K562 (cell line): ENCODE data around the gene DUS3L. TPM values are rescaled to one million over a fixed set of nuclear protein-coding genes. Genes with fewer than 3 reads are reported as not detected.

Experiments
- ATAC-seq: fragments of 200-7000 bp; cut with Tn5 transposase; 3 replicates; pipeline ENCODE4 v1.9.1; 2020; ENCODE audit warnings: moderate library complexity
- BruUV-seq: library from RNA; stranded (reverse); fragments of 400-500 nt; replicated peaks from 2 replicates; lab custom pipeline; 2021; lab: Mats Ljungman, UMichigan
- CTCF ChIA-PET: fragments of 300-600 bp; formaldehyde crosslinking; extraction: SDS; loops from one replicate; lab custom pipeline; 2021; ENCODE audit warnings: low intra/inter-chr PET ratio; lab: Yijun Ruan, JAX
- POLR2A ChIA-PET: fragments of 300-600, 350-650 bp; sonication (Branson Sonifier 250); formaldehyde crosslinking; extraction: SDS; loops from one replicate; lab custom pipeline; 2021; ENCODE audit warnings: antibody characterized with exemption, inconsistent platforms; lab: Yijun Ruan, JAX
- DNase-seq, 4 experiments: peaks; one replicate each; pipeline versions ENCODE4 v3.0.0 to v3.0.0-alpha.2; 2011 to 2018; ENCODE audit warnings: low spot score in 3 of 4, mixed read lengths in 3 of 4; ENCODE audit errors: extremely low read depth in 1 of 4
- FAIRE-seq: peaks from 2 replicates; lab custom pipeline; 2011; peaks lifted over from hg19 to GRCh38; lab: Jason Lieb, UNC
- H2AFZ ChIP-seq: 2 replicates; pipeline ENCODE4 v1.6.0; 2011; ENCODE audit warnings: low read depth, low read length, control low read depth, inconsistent platforms
- H3K27ac ChIP-seq: fragments of 200-600 bp; 3 replicates; pipeline ENCODE4 v1.8.0; 2011; ENCODE audit warnings: low read depth, mild to moderate bottlenecking, control low read depth, inconsistent platforms, low read length, moderate library complexity, mixed read lengths; ENCODE audit errors: extremely low read depth
- H3K27me3 ChIP-seq, 2 experiments: fragments of 300-600 bp in 1 of 2; 2 replicates in 1 of 2; 3 replicates in 1 of 2; pipeline versions ENCODE4 v1.6.0 to v1.8.0; 2011; ENCODE audit warnings: inconsistent platforms in 2 of 2, low read length in 2 of 2, mild to moderate bottlenecking in 1 of 2, mixed read lengths in 1 of 2, moderate library complexity in 1 of 2; ENCODE audit not compliant: control insufficient read depth in 2 of 2, insufficient read depth in 2 of 2
- H3K36me3 ChIP-seq: fragments of 300-600 bp; 3 replicates; pipeline ENCODE4 v1.8.0; 2011; ENCODE audit warnings: mild to moderate bottlenecking, low read length, inconsistent platforms; ENCODE audit not compliant: control insufficient read depth, insufficient read depth
- H3K4me1 ChIP-seq, 2 experiments: fragments of 200-600 bp in 1 of 2; replicated peaks in 1 of 2; 2 replicates in 1 of 2; 3 replicates in 1 of 2; pipeline versions ENCODE4 v1.5.1 to v1.8.0; 2011; ENCODE audit warnings: inconsistent platforms in 2 of 2, low read length in 2 of 2, mild to moderate bottlenecking in 1 of 2, mixed read lengths in 1 of 2, moderate library complexity in 1 of 2; ENCODE audit not compliant: control insufficient read depth in 2 of 2, insufficient read depth in 2 of 2
- H3K4me2 ChIP-seq: 2 replicates; pipeline ENCODE4 v1.6.1; 2011; ENCODE audit warnings: low read length, control low read depth, inconsistent platforms, mixed read lengths; ENCODE audit not compliant: insufficient read depth
- H3K4me3 ChIP-seq: fragments of 200-600 bp; sonication (generic), shearing (Covaris generic); 2 replicates; pipeline ENCODE4 v1.5.1; 2016; ENCODE audit warnings: control low read depth, inconsistent platforms
- H3K79me2 ChIP-seq: fragments of 200-600 bp; 3 replicates; pipeline ENCODE4 v1.8.0; 2011; ENCODE audit warnings: low read length, inconsistent platforms; ENCODE audit not compliant: control insufficient read depth, insufficient read depth
- H3K9ac ChIP-seq, 2 experiments: 2 replicates each; pipeline versions ENCODE4 v1.6.0 to v1.6.1; 2011; ENCODE audit warnings: low read depth in 2 of 2, low read length in 2 of 2, control low read depth in 1 of 2, inconsistent platforms in 1 of 2, mild to moderate bottlenecking in 1 of 2, mixed read lengths in 1 of 2; ENCODE audit not compliant: insufficient read depth in 1 of 2
- H3K9me1 ChIP-seq: one replicate; pipeline ENCODE4 v1.6.0; 2011; ENCODE audit warnings: inconsistent platforms, mild to moderate bottlenecking, low read length, moderate library complexity; ENCODE audit not compliant: control insufficient read depth, insufficient read depth
- H3K9me3 ChIP-seq: replicated peaks from 2 replicates; pipeline ENCODE4 v1.5.1; 2011; ENCODE audit warnings: low read depth, low read length, inconsistent platforms; ENCODE audit not compliant: control insufficient read depth, insufficient read depth
- H4K20me1 ChIP-seq: replicated peaks from 2 replicates; pipeline ENCODE4 v1.6.1; 2011; ENCODE audit warnings: low read length, inconsistent platforms, mixed read lengths; ENCODE audit not compliant: control insufficient read depth, insufficient read depth
- ATF7 ChIP-seq: fragments of 450-650 bp; IDR thresholded peaks from 2 replicates; pipeline ENCODE4 v1.7.1; 2014; ENCODE audit warnings: mild to moderate bottlenecking, moderate library complexity
- BRF2 ChIP-seq: IDR thresholded peaks from 3 replicates; pipeline ENCODE4 v1.6.1; 2011; ENCODE audit warnings: borderline replicate concordance, mild to moderate bottlenecking; ENCODE audit not compliant: insufficient read length, insufficient read depth
- MTA1 ChIP-seq: fragments of 450-650 bp; IDR thresholded peaks from 2 replicates; pipeline ENCODE4 v1.6.1; 2017; ENCODE audit warnings: borderline replicate concordance
- MYNN ChIP-seq, 2 experiments: sonication (generic); formaldehyde crosslinking in 1 of 2; IDR thresholded peaks; 2 replicates each; pipeline versions ENCODE4 v1.5.0 to v1.6.1; 2016 to 2020; ENCODE audit warnings: antibody characterized with exemption in 1 of 2, missing genetic modification reagents in 1 of 2
- TEAD4 ChIP-seq, 2 experiments: sonication (generic) in 1 of 2; formaldehyde crosslinking in 1 of 2; IDR thresholded peaks; 2 replicates each; pipeline versions ENCODE4 v1.6.1 to v1.8.0; 2012 to 2022; ENCODE audit warnings: borderline replicate concordance in 1 of 2, inconsistent platforms in 1 of 2, low read length in 1 of 2, mild to moderate bottlenecking in 1 of 2, missing genetic modification reagents in 1 of 2
- ZNF277 ChIP-seq: fragments of 250-450 bp; sonication (Bioruptor Pico); IDR thresholded peaks from 2 replicates; pipeline ENCODE4 v1.8.0; 2022; ENCODE audit warnings: inconsistent platforms, mild to moderate bottlenecking, moderate library complexity, borderline replicate concordance
- in situ Hi-C: fragments of 300-500 bp; cut with MboI; formaldehyde crosslinking; loops from 4 replicates; pipeline ENCODE4 v1.15.0; 2018; ENCODE audit warnings: inconsistent platforms, mixed read lengths
- intact Hi-C: fragments of 100-400 bp; cut with micrococcal nuclease; formaldehyde crosslinking; loops from 2 replicates; pipeline ENCODE4 v1.14.2; 2022
- polyA plus RNA-seq, 8 experiments: library from polyadenylated mRNA; depleted of rRNA in 4 of 8; stranded (reverse) in 5 of 8; unstranded in 3 of 8; fragments of >200 nt; fragmentation: Nextera tagmentation in 2 of 8; fragmentation: Illumina TruSeq in 1 of 8; extraction: Ambion mirVana in 2 of 8; extraction: Trizol in 1 of 8; gene quantifications; 2 replicates each; pipeline versions ENCODE4 v1.2.1 to v1.2.3, GENCODE V29; 2011 to 2014; ENCODE audit warnings: inconsistent platforms in 1 of 8, missing spikeins in 1 of 8
- total RNA-seq, 7 experiments: library from RNA; depleted of rRNA in 6 of 7; stranded (reverse); fragments of >200 nt in 6 of 7; fragmentation: Illumina TruSeq in 2 of 7; extraction: Trizol in 2 of 7; gene quantifications; 2 replicates each; pipeline versions ENCODE4 v1.2.1 to v1.2.3, GENCODE V29; 2011 to 2021; ENCODE audit warnings: low replicate concordance in 1 of 7

Gene DUS3L
- total and polyA plus RNA-seq, 9 of the 15 experiments (the other 6 are each of a cell fraction or from before 2014, with no cell fraction given), result 1.7 to 102 (median 77.5) TPM

GRCh38 chr19:5743630-5744029 lies 47.3 kb downstream of the DUS3L start:
- Histone ChIP-seq H3K9me1 (no peaks in the 10 kb centered on the region), H3K27ac (no peak overlapping the region), H3K9ac (no peak overlapping the region), H3K36me3 (no peaks in the 10 kb centered on the region), H3K9me3 (peaks cover 3% of the 10 kb centered on the region; the same call in 1 of the 2 replicates), H3K4me1 (no peaks in the 10 kb centered on the region; a peak in 1 of 5 replicates), H3K79me2 (no peaks in the 10 kb centered on the region), H4K20me1 (no peaks in the 10 kb centered on the region), H2AFZ (no peak overlapping the region), H3K27me3 (peaks cover 22 to 48% of the 10 kb centered on the region in 2 experiments; a peak in 3 of 5 replicates), H3K4me3 (no peak overlapping the region), H3K4me2 (no peak overlapping the region)
- in situ Hi-C loops, result no loop called here
- ChIA-PET POLR2A (interaction anchor here (0.8 kb wide), 1 partner anchor 16 kb away, joined by 3 read pairs; no protein-coding TSS in a partner anchor), CTCF (no interaction called here)
- no TSS peak for BruUV-seq
- intact Hi-C loops, result no loop called here
- ATAC-seq, result no peak
- no peak for DNase-seq
- no peak for FAIRE-seq
- no peak for TF ChIP-seq MTA1
- TF ChIP-seq ATF7, result no peak
- no peak for TF ChIP-seq BRF2
- no peak for TF ChIP-seq MYNN (IDR thresholded peaks at IDR 0.05)
- TF ChIP-seq MYNN (CRISPR knock-in tag; IDR thresholded peaks at IDR 0.05), result no peak
- TF ChIP-seq ZNF277 (CRISPR knock-in tag), result no peak
- TF ChIP-seq TEAD4 (IDR thresholded peaks at IDR 0.05; ENCODE audit: low read length), result no peak
- no peak for TF ChIP-seq TEAD4 (CRISPR knock-in tag; IDR thresholded peaks at IDR 0.05; ENCODE audit: borderline replicate concordance)
